ENCODE results near the gene VPS37C. TPM values are rescaled to one million over a fixed set of nuclear protein-coding genes. Genes with fewer than 3 reads are reported as not detected.

VPS37C gene
- total and polyA plus RNA-seq, 4 donors: 14.8 to 35.8 (median 22.3) TPM

DNA sequence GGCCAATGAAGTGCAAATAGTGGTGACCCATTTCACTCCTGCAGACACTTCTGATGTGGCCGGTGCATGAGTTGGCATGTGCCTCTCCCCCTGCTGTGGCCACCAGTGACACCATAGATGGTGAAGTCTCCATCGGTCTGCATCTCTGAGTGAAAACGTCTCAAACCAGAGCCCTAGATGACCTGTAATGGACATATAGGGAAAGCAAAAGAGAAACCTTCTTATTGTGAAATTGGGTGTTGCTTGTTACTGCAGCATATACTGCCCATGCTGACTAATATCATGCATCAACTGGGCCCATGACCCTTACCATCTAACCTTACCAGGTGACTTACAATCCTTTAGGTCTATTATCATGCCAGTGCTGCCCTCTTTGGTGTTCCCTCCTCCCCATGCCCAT lies 11.7 kb upstream of the VPS37C start:
- Histone ChIP-seq H3K27me3 (ENCODE audit: control insufficient read depth in 3 of 3, insufficient read depth in 3 of 3, low read length in 2 of 3) (no peaks in the 10 kb centered on the region), H3K9me3 (ENCODE audit: control insufficient read depth in 4 of 4, insufficient read depth in 3 of 4, low read length in 3 of 4) (peaks cover 0 to 2% (median 0%) of the 10 kb centered on the region in 4 donors), H3K4me3 (no peak overlapping the region), H3K9ac (ENCODE audit: insufficient read depth in 1 of 2, low read length in 2 of 2) (no peak overlapping the region), H3K27ac (ENCODE audit: low read depth in 1 of 2, low read length in 1 of 2) (no peak overlapping the region), H3K4me1 (ENCODE audit: control insufficient read depth in 5 of 5, insufficient read depth in 5 of 5, low read length in 5 of 5) (no peaks in the 10 kb centered on the region), H3K36me3 (ENCODE audit: control insufficient read depth in 4 of 4, insufficient read depth in 4 of 4, low read length in 4 of 4) (no peaks in the 10 kb centered on the region)
- ATAC-seq (ENCODE audit: insufficient read depth, low FRiP score): no peak
- DNase-seq: no peak
- WGBS, 2 donors: 90 to 91% methylated on average over 3 of the region's 3 CpGs
- TF ChIP-seq, protein P1, sequence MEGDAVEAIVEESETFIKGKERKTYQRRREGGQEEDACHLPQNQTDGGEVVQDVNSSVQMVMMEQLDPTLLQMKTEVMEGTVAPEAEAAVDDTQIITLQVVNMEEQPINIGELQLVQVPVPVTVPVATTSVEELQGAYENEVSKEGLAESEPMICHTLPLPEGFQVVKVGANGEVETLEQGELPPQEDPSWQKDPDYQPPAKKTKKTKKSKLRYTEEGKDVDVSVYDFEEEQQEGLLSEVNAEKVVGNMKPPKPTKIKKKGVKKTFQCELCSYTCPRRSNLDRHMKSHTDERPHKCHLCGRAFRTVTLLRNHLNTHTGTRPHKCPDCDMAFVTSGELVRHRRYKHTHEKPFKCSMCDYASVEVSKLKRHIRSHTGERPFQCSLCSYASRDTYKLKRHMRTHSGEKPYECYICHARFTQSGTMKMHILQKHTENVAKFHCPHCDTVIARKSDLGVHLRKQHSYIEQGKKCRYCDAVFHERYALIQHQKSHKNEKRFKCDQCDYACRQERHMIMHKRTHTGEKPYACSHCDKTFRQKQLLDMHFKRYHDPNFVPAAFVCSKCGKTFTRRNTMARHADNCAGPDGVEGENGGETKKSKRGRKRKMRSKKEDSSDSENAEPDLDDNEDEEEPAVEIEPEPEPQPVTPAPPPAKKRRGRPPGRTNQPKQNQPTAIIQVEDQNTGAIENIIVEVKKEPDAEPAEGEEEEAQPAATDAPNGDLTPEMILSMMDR (IDR thresholded peaks at IDR 0.05; ENCODE audit: control extremely low read depth, extremely low read depth): no peak

DNA sequence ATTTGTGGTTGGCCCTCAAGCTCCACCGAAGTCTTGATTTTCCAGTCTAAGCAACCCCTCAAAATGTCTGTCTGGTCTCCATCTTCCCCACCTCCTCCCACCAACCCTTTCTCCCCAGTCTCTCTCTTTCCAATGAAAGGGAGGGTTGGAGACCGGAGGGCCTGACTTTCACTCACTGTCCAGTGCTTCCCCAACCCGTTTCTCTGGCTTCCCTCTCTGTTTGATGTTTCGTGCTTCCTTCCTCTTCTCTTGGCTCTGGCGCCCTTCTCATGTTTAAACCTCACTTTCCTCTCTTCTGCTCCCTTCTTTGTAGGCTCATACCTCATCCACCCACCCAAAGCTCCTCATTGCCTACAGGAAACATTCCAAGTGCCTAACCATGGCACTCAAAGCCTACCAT lies 11.1 kb upstream of the VPS37C start:
- no peak for DNase-seq
- WGBS, 2 donors: 15 to 35% methylated on average over 5 of the region's 5 CpGs
- H3K36me3 ChIP-seq (ENCODE audit: control insufficient read depth in 4 of 4, insufficient read depth in 4 of 4, low read length in 4 of 4): no peaks in the 10 kb centered on the region
- TF ChIP-seq, protein P1 (IDR thresholded peaks at IDR 0.05; ENCODE audit: control extremely low read depth, extremely low read depth): no peak
- no peak for ATAC-seq (ENCODE audit: insufficient read depth, low FRiP score)
- no peak overlapping the region for H3K27ac ChIP-seq (ENCODE audit: low read depth in 1 of 2, low read length in 1 of 2)
- H3K27me3 ChIP-seq (ENCODE audit: control insufficient read depth in 3 of 3, insufficient read depth in 3 of 3, low read length in 2 of 3): no peaks in the 10 kb centered on the region
- peaks cover 0 to 2% (median 0%) of the 10 kb centered on the region in 4 donors for H3K9me3 ChIP-seq (ENCODE audit: control insufficient read depth in 4 of 4, insufficient read depth in 3 of 4, low read length in 3 of 4)
- no peak overlapping the region for H3K4me3 ChIP-seq
- H3K9ac ChIP-seq (ENCODE audit: insufficient read depth in 1 of 2, low read length in 2 of 2): no peak overlapping the region
- no peaks in the 10 kb centered on the region for H3K4me1 ChIP-seq (ENCODE audit: control insufficient read depth in 5 of 5, insufficient read depth in 5 of 5, low read length in 5 of 5)

DNA sequence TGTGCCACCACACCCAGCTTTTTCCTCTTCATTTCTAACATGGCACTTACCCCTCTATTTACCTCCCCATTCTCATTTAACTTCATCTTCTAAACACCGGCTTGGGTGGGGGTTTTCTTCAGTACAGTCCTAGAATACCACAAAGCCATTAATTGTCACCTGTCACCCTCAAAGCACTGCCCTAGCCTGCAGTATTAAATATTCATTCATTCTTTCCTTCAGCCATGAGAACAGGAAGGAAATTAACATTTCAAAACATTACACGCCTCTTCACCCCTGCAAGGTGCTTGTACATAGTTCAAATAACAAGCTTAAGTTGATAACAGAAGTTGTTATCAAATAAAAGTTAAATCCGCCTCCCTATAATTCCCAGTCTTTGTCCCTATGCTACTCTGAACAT lies 10.7 kb upstream of the VPS37C start:
- Histone ChIP-seq H3K4me3 (no peak overlapping the region), H3K36me3 (ENCODE audit: control insufficient read depth in 4 of 4, insufficient read depth in 4 of 4, low read length in 4 of 4) (no peaks in the 10 kb centered on the region), H3K27me3 (ENCODE audit: control insufficient read depth in 3 of 3, insufficient read depth in 3 of 3, low read length in 2 of 3) (no peaks in the 10 kb centered on the region), H3K9ac (ENCODE audit: insufficient read depth in 1 of 2, low read length in 2 of 2) (no peak overlapping the region), H3K4me1 (ENCODE audit: control insufficient read depth in 5 of 5, insufficient read depth in 5 of 5, low read length in 5 of 5) (no peaks in the 10 kb centered on the region), H3K27ac (ENCODE audit: low read depth in 1 of 2, low read length in 1 of 2) (no peak overlapping the region), H3K9me3 (ENCODE audit: control insufficient read depth in 4 of 4, insufficient read depth in 3 of 4, low read length in 3 of 4) (peaks cover 0 to 2% (median 0%) of the 10 kb centered on the region in 4 donors)
- DNase-seq (no peak), ATAC-seq (ENCODE audit: insufficient read depth, low FRiP score) (no peak)
- WGBS, 2 donors: 32 to 34% methylated on average over 3 of the region's 3 CpGs
- TF ChIP-seq, protein P1 (IDR thresholded peaks at IDR 0.05; ENCODE audit: control extremely low read depth, extremely low read depth): no peak

DNA sequence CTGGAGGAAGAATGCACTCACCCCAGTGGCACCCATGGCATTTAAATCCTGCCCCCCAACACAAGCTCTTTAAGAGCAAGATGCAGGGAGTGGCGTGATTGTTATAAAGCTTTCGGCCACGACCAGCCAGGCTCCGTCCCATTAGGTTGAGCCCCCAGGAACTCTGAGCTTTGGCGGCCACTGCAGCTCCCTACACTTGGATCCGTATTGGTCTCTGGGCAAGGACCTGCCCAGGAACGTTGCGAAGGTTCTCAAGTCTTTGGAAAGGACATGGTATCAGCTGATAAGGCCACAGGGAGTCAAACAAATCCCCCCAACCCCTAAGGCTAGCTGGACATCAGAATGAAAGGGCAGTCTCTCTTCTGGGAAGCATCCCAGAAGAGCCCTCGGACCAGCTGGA lies 9.3 kb upstream of the VPS37C start:
- Histone ChIP-seq H3K27ac (ENCODE audit: low read depth in 1 of 2, low read length in 1 of 2) (no peak overlapping the region), H3K9me3 (ENCODE audit: control insufficient read depth in 4 of 4, insufficient read depth in 3 of 4, low read length in 3 of 4) (peaks cover 0 to 2% (median 0%) of the 10 kb centered on the region in 4 donors), H3K27me3 (ENCODE audit: control insufficient read depth in 3 of 3, insufficient read depth in 3 of 3, low read length in 2 of 3) (no peaks in the 10 kb centered on the region), H3K9ac (ENCODE audit: insufficient read depth in 1 of 2, low read length in 2 of 2) (no peak overlapping the region), H3K36me3 (ENCODE audit: control insufficient read depth in 4 of 4, insufficient read depth in 4 of 4, low read length in 4 of 4) (no peaks in the 10 kb centered on the region), H3K4me1 (ENCODE audit: control insufficient read depth in 5 of 5, insufficient read depth in 5 of 5, low read length in 5 of 5) (no peaks in the 10 kb centered on the region), H3K4me3 (no peak overlapping the region)
- 85 to 93% methylated on average over 9 of the region's 9 CpGs for WGBS, 2 donors
- no peak for DNase-seq
- ATAC-seq (ENCODE audit: insufficient read depth, low FRiP score): no peak
- TF ChIP-seq, protein P1 (IDR thresholded peaks at IDR 0.05; ENCODE audit: control extremely low read depth, extremely low read depth): no peak

All from lung (tissue), 12 donors.